HCT116 (cell line): ENCODE data around the gene ZMYM5. TPM values are rescaled to one million over a fixed set of nuclear protein-coding genes. Genes with fewer than 3 reads are reported as not detected.

Experiments used
- ATAC-seq: fragments of 200-7000 bp; cut with Tn5 transposase; 2 replicates; pipeline ENCODE4 v1.9.1; 2020; ENCODE audit warnings: mild to moderate bottlenecking, moderate library complexity
- BruUV-seq: library from RNA; stranded (reverse); fragments of 400-500 nt; replicated peaks from 2 replicates; lab custom pipeline; 2021; lab: Mats Ljungman, UMichigan
- CTCF ChIA-PET: fragments of 300-600 bp; sonication (Branson Sonifier 250); formaldehyde crosslinking; loops from one replicate; lab custom pipeline; 2021; ENCODE audit warnings: antibody characterized with exemption; lab: Charles Lee
- POLR2A ChIA-PET: fragments of 300-600, 350-600 bp; sonication (Branson Sonifier 250); formaldehyde crosslinking; loops from one replicate; lab custom pipeline; 2021; ENCODE audit warnings: antibody characterized with exemption; lab: Charles Lee
- RAD21 ChIA-PET, 2 experiments: fragments of 300-600 bp; sonication (Branson Sonifier 250); formaldehyde crosslinking; loops; one replicate each; lab custom pipeline; 2023; ENCODE audit warnings: low total read pairs in 2 of 2; ENCODE audit not compliant: uncharacterized antibody in 2 of 2, unreplicated experiment in 2 of 2, low non-redundant PET in 1 of 2; lab: Charles Lee
- DNase-seq: peaks from one replicate; pipeline ENCODE4 v3.0.0-alpha.2; 2010; ENCODE audit warnings: low read depth, low spot score
- H2AFZ ChIP-seq: fragments of 200-600 bp; shearing (Covaris generic), sonication (generic); 2 replicates; pipeline ENCODE4 v1.6.1; 2017; ENCODE audit warnings: low read depth, mixed run types, mixed read lengths, antibody characterized with exemption, low read length; ENCODE audit not compliant: poor library complexity, severe bottlenecking
- H3K27ac ChIP-seq: 2 replicates; pipeline ENCODE4 v1.5.1; 2012; ENCODE audit warnings: low read depth, low read length
- H3K27me3 ChIP-seq: fragments of 200-600 bp; sonication (generic); 2 replicates; pipeline ENCODE4 v1.6.1; 2016; ENCODE audit warnings: mixed run types, low read length, mixed read lengths; ENCODE audit not compliant: insufficient read depth
- H3K36me3 ChIP-seq, 2 experiments: fragments of 200-500 bp in 1 of 2; fragments of 200-600 bp in 1 of 2; sonication (Bioruptor generic) in 1 of 2; sonication (generic) in 1 of 2; 2 replicates each; pipeline versions ENCODE4 v1.5.1 to v1.6.1; 2014 to 2016; ENCODE audit warnings: low read length in 2 of 2, inconsistent platforms in 1 of 2, mixed read lengths in 1 of 2, mixed run types in 1 of 2; ENCODE audit not compliant: insufficient read depth in 2 of 2, control insufficient read depth in 1 of 2
- H3K4me1 ChIP-seq, 2 experiments: fragments of 200-600 bp in 1 of 2; sonication (generic) in 1 of 2; 2 replicates each; pipeline versions ENCODE4 v1.5.1 to v1.6.1; 2012 to 2017; ENCODE audit warnings: low read length in 2 of 2, inconsistent platforms in 1 of 2, mild to moderate bottlenecking in 1 of 2, mixed read lengths in 1 of 2, mixed run types in 1 of 2, moderate library complexity in 1 of 2; ENCODE audit not compliant: insufficient read depth in 2 of 2, control insufficient read depth in 1 of 2
- H3K4me2 ChIP-seq: fragments of 200-600 bp; sonication (generic); 2 replicates; pipeline ENCODE4 v1.6.1; 2017; ENCODE audit warnings: mixed run types, low read length, mixed read lengths
- H3K4me3 ChIP-seq, 2 experiments: fragments of 200-600 bp in 1 of 2; sonication (generic) in 1 of 2; replicated peaks in 1 of 2; 2 replicates each; pipeline ENCODE4 v1.5.1; 2011 to 2016; ENCODE audit warnings: low read length in 2 of 2, control low read depth in 1 of 2, low read depth in 1 of 2, mild to moderate bottlenecking in 1 of 2, mixed read lengths in 1 of 2, mixed run types in 1 of 2
- H3K79me2 ChIP-seq: fragments of 200-600 bp; sonication (generic); 2 replicates; pipeline ENCODE4 v1.6.1; 2017; ENCODE audit warnings: mild to moderate bottlenecking, mixed run types, low read length, moderate library complexity, mixed read lengths; ENCODE audit not compliant: insufficient read depth
- H3K9ac ChIP-seq: fragments of 200-600 bp; sonication (generic); 2 replicates; pipeline ENCODE4 v1.6.1; 2016; ENCODE audit warnings: low read length, mixed read lengths
- H3K9me2 ChIP-seq: fragments of 200-600 bp; sonication (generic), shearing (Covaris generic); 2 replicates; pipeline ENCODE4 v1.6.1; 2017; ENCODE audit warnings: mixed run types, mild to moderate bottlenecking, moderate library complexity; ENCODE audit not compliant: insufficient read depth
- H3K9me3 ChIP-seq, 2 experiments: fragments of 200-500 bp in 1 of 2; fragments of 200-600 bp in 1 of 2; sonication (Bioruptor generic) in 1 of 2; sonication (generic) in 1 of 2; 2 replicates each; pipeline ENCODE4 v1.6.1; 2014 to 2017; ENCODE audit warnings: low read length in 2 of 2, mixed read lengths in 2 of 2, inconsistent platforms in 1 of 2, low read depth in 1 of 2, mild to moderate bottlenecking in 1 of 2, mixed run types in 1 of 2, moderate library complexity in 1 of 2; ENCODE audit not compliant: control insufficient read depth in 1 of 2, insufficient read depth in 1 of 2
- H4K20me1 ChIP-seq: fragments of 200-600 bp; sonication (generic), shearing (Covaris generic); 2 replicates; pipeline ENCODE4 v1.6.1; 2017; ENCODE audit warnings: mixed run types, mild to moderate bottlenecking, moderate library complexity; ENCODE audit not compliant: insufficient read depth
- CBX3 ChIP-seq: IDR thresholded peaks from 2 replicates; pipeline ENCODE4 v1.6.1; 2012; ENCODE audit warnings: low read depth
- CEBPB ChIP-seq: IDR thresholded peaks from 2 replicates; pipeline ENCODE4 v1.6.1; 2012; ENCODE audit warnings: low read depth
- EZH2 ChIP-seq: fragments of 200-600 bp; sonication (generic); IDR thresholded peaks from 2 replicates; pipeline ENCODE4 v1.6.1; 2017; ENCODE audit warnings: antibody characterized with exemption, mixed run types
- EZH2phosphoT487 ChIP-seq: fragments of 200-600 bp; IDR thresholded peaks from 2 replicates; pipeline ENCODE4 v1.6.1; 2018; ENCODE audit warnings: antibody characterized with exemption, borderline replicate concordance
- FOSL1 ChIP-seq: IDR thresholded peaks from 2 replicates; pipeline ENCODE4 v1.6.1; 2012; ENCODE audit warnings: low read depth
- JUND ChIP-seq: IDR thresholded peaks from 2 replicates; pipeline ENCODE4 v1.6.1; 2012
- POLR2A ChIP-seq: IDR thresholded peaks from 2 replicates; pipeline ENCODE4 v1.7.0; 2011; ENCODE audit warnings: borderline replicate concordance; ENCODE audit not compliant: insufficient read depth, insufficient read length; ENCODE audit errors: extremely low read depth
- RAD21 ChIP-seq: IDR thresholded peaks from 2 replicates; pipeline ENCODE4 v1.6.1; 2012; ENCODE audit warnings: low read depth, mild to moderate bottlenecking
- SIN3A ChIP-seq: IDR thresholded peaks from 2 replicates; pipeline ENCODE4 v1.6.1; 2012; ENCODE audit warnings: low read depth
- SP1 ChIP-seq: IDR thresholded peaks from 2 replicates; pipeline ENCODE4 v1.6.1; 2012; ENCODE audit warnings: low read depth
- SRF ChIP-seq: IDR thresholded peaks from 2 replicates; pipeline ENCODE4 v1.6.1; 2012; ENCODE audit warnings: low read depth
- intact Hi-C: fragments of 100-400 bp; cut with micrococcal nuclease; formaldehyde crosslinking; loops from 2 replicates; pipeline ENCODE4 v1.10.0; 2022
- total RNA-seq: library from RNA; stranded (reverse); gene quantifications from one replicate; pipeline ENCODE4 v1.2.1, GENCODE V29; 2021; ENCODE audit not compliant: unreplicated experiment
- TF ChIP-seq, protein P1 (sequence below), 3 experiments: fragments of 200-600 bp in 1 of 3; sonication (generic) in 1 of 3; IDR thresholded peaks in 2 of 3; conservative IDR thresholded peaks in 1 of 3; 2 replicates each; pipeline ENCODE4 v1.5.1; 2012 to 2017; ENCODE audit warnings: low read depth in 2 of 3, low read length in 2 of 3, antibody characterized with exemption in 1 of 3, borderline replicate concordance in 1 of 3, control low read depth in 1 of 3, mild to moderate bottlenecking in 1 of 3, mixed read lengths in 1 of 3, mixed run types in 1 of 3, moderate library complexity in 1 of 3; ENCODE audit not compliant: insufficient read depth in 1 of 3
- TF ChIP-seq, protein P2 (sequence below): IDR thresholded peaks from 2 replicates; pipeline ENCODE4 v1.6.1; 2012

ZMYM5 gene
- total RNA-seq, 1 experiment from 2014 or later, result 9.6 TPM

DNA sequence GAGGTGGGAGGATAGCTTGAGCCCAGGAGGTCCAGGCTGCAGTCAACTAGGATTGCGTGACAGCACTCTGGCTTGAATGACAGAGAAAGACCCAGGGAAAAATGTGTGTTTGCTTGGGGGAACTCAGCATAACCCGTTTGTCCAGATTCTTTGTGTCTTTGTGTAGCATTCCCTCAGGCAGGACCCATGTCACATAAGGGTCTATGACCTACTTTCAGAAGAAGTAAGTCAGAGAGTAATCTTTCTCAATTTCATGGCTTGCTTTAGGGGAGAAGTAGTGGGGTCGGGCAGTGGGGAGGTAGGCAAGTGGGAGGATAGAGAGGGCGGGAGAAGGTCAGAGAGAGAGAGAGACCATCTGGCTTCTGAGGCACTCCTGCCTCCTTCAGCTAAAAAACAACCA, 68.8 kb downstream of the ZMYM5 start:
- H4K20me1 ChIP-seq, result no peaks in the 10 kb centered on the region
- H3K9me3 ChIP-seq, result no peaks in the 10 kb centered on the region
- H3K36me3 ChIP-seq, result no peaks in the 10 kb centered on the region
- no peaks in the 10 kb centered on the region for H3K9me2 ChIP-seq
- no peaks in the 10 kb centered on the region for H3K79me2 ChIP-seq
- H3K27ac ChIP-seq, result peak overlapping the region; percentile 41; the same call in 1 of the 2 replicates
- peak overlapping the region; percentile 33 for H3K9ac ChIP-seq
- no peak for TF ChIP-seq SRF
- no peak for TF ChIP-seq EZH2
- peak; percentile 62; the same call in 1 of the 2 replicates for TF ChIP-seq SP1
- no peak for TF ChIP-seq RAD21
- TF ChIP-seq JUND, result peak; percentile 28; the same call in 1 of the 2 replicates
- 0 out of 2 replicates have a peak, but pooled peaks have one; percentile 36 for TF ChIP-seq CBX3
- no peak for TF ChIP-seq CEBPB
- TF ChIP-seq FOSL1, result 0 out of 2 replicates have a peak, but pooled peaks have one; percentile 8
- TF ChIP-seq POLR2A, result no peak
- TF ChIP-seq, protein P1, sequence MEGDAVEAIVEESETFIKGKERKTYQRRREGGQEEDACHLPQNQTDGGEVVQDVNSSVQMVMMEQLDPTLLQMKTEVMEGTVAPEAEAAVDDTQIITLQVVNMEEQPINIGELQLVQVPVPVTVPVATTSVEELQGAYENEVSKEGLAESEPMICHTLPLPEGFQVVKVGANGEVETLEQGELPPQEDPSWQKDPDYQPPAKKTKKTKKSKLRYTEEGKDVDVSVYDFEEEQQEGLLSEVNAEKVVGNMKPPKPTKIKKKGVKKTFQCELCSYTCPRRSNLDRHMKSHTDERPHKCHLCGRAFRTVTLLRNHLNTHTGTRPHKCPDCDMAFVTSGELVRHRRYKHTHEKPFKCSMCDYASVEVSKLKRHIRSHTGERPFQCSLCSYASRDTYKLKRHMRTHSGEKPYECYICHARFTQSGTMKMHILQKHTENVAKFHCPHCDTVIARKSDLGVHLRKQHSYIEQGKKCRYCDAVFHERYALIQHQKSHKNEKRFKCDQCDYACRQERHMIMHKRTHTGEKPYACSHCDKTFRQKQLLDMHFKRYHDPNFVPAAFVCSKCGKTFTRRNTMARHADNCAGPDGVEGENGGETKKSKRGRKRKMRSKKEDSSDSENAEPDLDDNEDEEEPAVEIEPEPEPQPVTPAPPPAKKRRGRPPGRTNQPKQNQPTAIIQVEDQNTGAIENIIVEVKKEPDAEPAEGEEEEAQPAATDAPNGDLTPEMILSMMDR (IDR thresholded peaks at IDR 0.05 in 2 of 3, conservative IDR thresholded peaks at IDR 0.05 in 1 of 3; ENCODE audit: borderline replicate concordance in 1 of 3, insufficient read depth in 1 of 3, low read depth in 2 of 3, low read length in 2 of 3), result no peak
- no peak for TF ChIP-seq EZH2phosphoT487
- TF ChIP-seq, protein P2, sequence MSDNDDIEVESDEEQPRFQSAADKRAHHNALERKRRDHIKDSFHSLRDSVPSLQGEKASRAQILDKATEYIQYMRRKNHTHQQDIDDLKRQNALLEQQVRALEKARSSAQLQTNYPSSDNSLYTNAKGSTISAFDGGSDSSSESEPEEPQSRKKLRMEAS, result no peak
- peak; percentile 25; the same call in 1 of the 2 replicates for TF ChIP-seq SIN3A
- ATAC-seq, result peak; percentile 88
- intact Hi-C loops, result no loop called here
- H2AFZ ChIP-seq, result no peak overlapping the region
- CTCF ChIA-PET, result no interaction called here
- BruUV-seq, result no TSS peak
- RAD21 ChIA-PET, result no interaction called here
- no peaks in the 10 kb centered on the region for H3K27me3 ChIP-seq
- DNase-seq, result peak; percentile 56
- POLR2A ChIA-PET, result interaction anchor here (1.2 kb wide), 1 partner anchor 12 kb away, joined by 4 read pairs; the partner anchor contains the start of gene PSPC1
- peaks cover 19 to 29% of the 10 kb centered on the region in 2 experiments for H3K4me1 ChIP-seq
- peak overlapping the region in 1 of 2 experiments; percentile 32; a peak in 2 of 4 replicates for H3K4me3 ChIP-seq
- peak overlapping the region; percentile 72 for H3K4me2 ChIP-seq
